Heart right ventricle (tissue), 16 donors: ENCODE measurements around the gene TERC. TPM values are rescaled to one million over a fixed set of nuclear protein-coding genes. Genes with fewer than 3 reads are reported as not detected.

Experiments used
- ATAC-seq, 8 donors: fragments of 200-7000 bp; cut with Tn5 transposase; one replicate each; pipeline ENCODE4 v1.9.1; 2020; ENCODE audit warnings: mild to moderate bottlenecking in 8 of 8, moderate library complexity in 8 of 8, moderate number of reproducible peaks in 1 of 8
- DNase-seq, 2 donors: peaks; one replicate each; pipeline ENCODE4 v3.0.0-alpha.2; 2020
- H3K27ac ChIP-seq, 10 donors: fragments of 200-600 bp; sonication (generic) in 2 of 10; one replicate each; pipeline versions ENCODE4 v1.5.0 to v1.8.0; 2020 to 2022; ENCODE audit warnings: mild to moderate bottlenecking in 3 of 10
- H3K27me3 ChIP-seq, 7 donors: fragments of 200-600 bp; one replicate each; pipeline ENCODE4 v1.8.0; 2021 to 2022; ENCODE audit warnings: mild to moderate bottlenecking in 2 of 7
- H3K36me3 ChIP-seq, 9 donors: fragments of 200-600 bp; sonication (generic) in 1 of 9; one replicate each; pipeline versions ENCODE4 v1.5.0 to v1.8.0; 2020 to 2022; ENCODE audit warnings: mild to moderate bottlenecking in 2 of 9
- H3K4me1 ChIP-seq, 9 donors: fragments of 200-600 bp; sonication (generic) in 1 of 9; one replicate each; pipeline versions ENCODE4 v1.5.0 to v1.8.0; 2020 to 2022; ENCODE audit warnings: mild to moderate bottlenecking in 4 of 9
- H3K4me3 ChIP-seq, 10 donors: fragments of 200-600 bp; sonication (generic) in 2 of 10; one replicate each; pipeline versions ENCODE4 v1.5.0 to v1.8.0; 2020 to 2022; ENCODE audit warnings: mild to moderate bottlenecking in 7 of 10, moderate library complexity in 2 of 10
- H3K9me3 ChIP-seq, 11 donors: fragments of 200-600 bp in 10 of 11; sonication (generic) in 2 of 11; one replicate each; pipeline versions ENCODE4 v1.5.0 to v1.8.0; 2013 to 2022; ENCODE audit warnings: mild to moderate bottlenecking in 2 of 11, control low read depth in 1 of 11, moderate library complexity in 1 of 11
- WGBS, 2 donors: extraction: QIAGEN DNeasy Blood & Tissue Kit; methylation state at CpG; one replicate each; pipeline ENCODE4 v1.1.7; 2013; ENCODE audit warnings: inconsistent platforms in 1 of 2; 5-methylcytosine and 5-hydroxymethylcytosine counted together
- intact Hi-C, 10 donors: fragments of 100-400 bp; cut with DNase I; formaldehyde crosslinking; loops; one replicate each; pipeline versions ENCODE4 v1.11.1 to v1.14.2; 2022
- polyA plus RNA-seq, 2 donors: library from polyadenylated mRNA; stranded (reverse); fragments of 200-250 nt; gene quantifications; one replicate each; pipeline ENCODE4 v1.2.3, GENCODE V29; 2013
- total RNA-seq, 10 donors: library from RNA; stranded (reverse); fragmentation: NEBNext Ultra II Directional in 3 of 10; extraction: Animal tissue kit (Norgen Biotek cat#: 25700) in 3 of 10; gene quantifications; one replicate each; pipeline versions ENCODE4 v1.2.1 to v1.2.4, GENCODE V29; 2021 to 2023
- TF ChIP-seq, protein P1 (sequence below), 9 donors: fragments of 200-600 bp; sonication (generic) in 2 of 9; IDR thresholded peaks; one replicate each; pipeline versions ENCODE4 v1.5.0 to v1.8.0; 2021 to 2022; ENCODE audit warnings: antibody characterized with exemption in 9 of 9, mild to moderate bottlenecking in 5 of 9, moderate library complexity in 1 of 9
- donor health status: Arrhythmogenic right ventricular cardiomyopathy.
- donor health status: ischemic (EF 13 %, LVEDD 7.1; RV severe dilation, severe dysfunction).
- donor health status: healthy with polysubstance abuse.
- donor health status: DM: no; HTN: yes; CAD: no.
- donor health status: DM: no; HTN: no; CAD: no.
- donor health status: ischemic (EF 25% LVEDD 6.9; RV normal size, moderate dysfunction).
- donor health status: ischemic (EF 25% LVEDD 5.7; RV mildly dilated, moderate dysfunction).
- donor health status: healthy.
- donor health status: DM: yes; HTN: yes; CAD: no.
- donor health status: Ischemic cardiomyopathy.
- donor health status: ischemic (EF 35%, LVEDD 5.7; RV mildly dilated, moderate dysfunction).
- donor health status: nonischemic (EF 11% LVEDD 7.7; RV severe dilation, severe dysfunction).
- donor health status: DM: yes; HTN: yes; CAD: no.
- donor health status: PGD.
- donor health status: ischemic (EF 29% LVEDD 5.4; RV normal size, mild dysfunction).
- donor health status: nonischemic (EF 23%, LVEDD 6.1; RV moderate dilation, normal function).

Gene TERC
- total and polyA plus RNA-seq, 12 donors, result 0.20 to 5.1 (median 2.6) TPM; not detected in 4

DNA sequence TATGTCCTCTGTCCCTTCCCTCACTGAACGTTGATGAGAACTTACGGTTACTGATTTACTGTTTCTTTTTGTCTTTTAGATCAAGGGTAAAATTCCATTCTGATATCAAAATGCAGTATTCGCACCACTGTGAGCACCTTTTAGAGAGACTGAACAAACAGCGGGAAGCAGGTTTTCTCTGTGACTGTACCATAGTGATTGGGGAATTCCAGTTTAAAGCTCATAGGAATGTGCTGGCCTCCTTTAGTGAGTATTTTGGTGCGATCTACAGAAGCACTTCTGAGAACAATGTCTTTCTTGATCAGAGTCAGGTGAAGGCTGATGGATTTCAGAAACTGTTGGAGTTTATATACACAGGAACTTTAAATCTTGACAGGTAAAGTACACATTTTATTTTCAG lies 9.3 kb upstream of the TERC start:
- DNase-seq (no peak), ATAC-seq (no peak)
- Histone ChIP-seq H3K4me3 (peak overlapping the region; percentile 67 to 94 (median 87)), H3K9me3 (no peaks in the 10 kb centered on the region), H3K4me1 (peaks cover 5 to 37% (median 29%) of the 10 kb centered on the region in 9 donors), H3K27ac (peak overlapping the region in 5 of 10 donors; percentile 95 to 99 (median 99)), H3K36me3 (peaks cover 0 to 51% (median 9%) of the 10 kb centered on the region in 9 donors), H3K27me3 (no peaks in the 10 kb centered on the region)
- TF ChIP-seq, protein P1, sequence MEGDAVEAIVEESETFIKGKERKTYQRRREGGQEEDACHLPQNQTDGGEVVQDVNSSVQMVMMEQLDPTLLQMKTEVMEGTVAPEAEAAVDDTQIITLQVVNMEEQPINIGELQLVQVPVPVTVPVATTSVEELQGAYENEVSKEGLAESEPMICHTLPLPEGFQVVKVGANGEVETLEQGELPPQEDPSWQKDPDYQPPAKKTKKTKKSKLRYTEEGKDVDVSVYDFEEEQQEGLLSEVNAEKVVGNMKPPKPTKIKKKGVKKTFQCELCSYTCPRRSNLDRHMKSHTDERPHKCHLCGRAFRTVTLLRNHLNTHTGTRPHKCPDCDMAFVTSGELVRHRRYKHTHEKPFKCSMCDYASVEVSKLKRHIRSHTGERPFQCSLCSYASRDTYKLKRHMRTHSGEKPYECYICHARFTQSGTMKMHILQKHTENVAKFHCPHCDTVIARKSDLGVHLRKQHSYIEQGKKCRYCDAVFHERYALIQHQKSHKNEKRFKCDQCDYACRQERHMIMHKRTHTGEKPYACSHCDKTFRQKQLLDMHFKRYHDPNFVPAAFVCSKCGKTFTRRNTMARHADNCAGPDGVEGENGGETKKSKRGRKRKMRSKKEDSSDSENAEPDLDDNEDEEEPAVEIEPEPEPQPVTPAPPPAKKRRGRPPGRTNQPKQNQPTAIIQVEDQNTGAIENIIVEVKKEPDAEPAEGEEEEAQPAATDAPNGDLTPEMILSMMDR (IDR thresholded peaks at IDR 0.05), result no peak
- intact Hi-C loops, result loop anchor here in 4 of 10 donors (5.0 to 10.0 kb wide), 4 partner anchors 193 to 1729 kb away; partner anchors contain the start of gene SEC62 (in 1 of the 4)
- WGBS, 2 donors, result 42 to 51% methylated on average over 5 of the region's 5 CpGs

DNA sequence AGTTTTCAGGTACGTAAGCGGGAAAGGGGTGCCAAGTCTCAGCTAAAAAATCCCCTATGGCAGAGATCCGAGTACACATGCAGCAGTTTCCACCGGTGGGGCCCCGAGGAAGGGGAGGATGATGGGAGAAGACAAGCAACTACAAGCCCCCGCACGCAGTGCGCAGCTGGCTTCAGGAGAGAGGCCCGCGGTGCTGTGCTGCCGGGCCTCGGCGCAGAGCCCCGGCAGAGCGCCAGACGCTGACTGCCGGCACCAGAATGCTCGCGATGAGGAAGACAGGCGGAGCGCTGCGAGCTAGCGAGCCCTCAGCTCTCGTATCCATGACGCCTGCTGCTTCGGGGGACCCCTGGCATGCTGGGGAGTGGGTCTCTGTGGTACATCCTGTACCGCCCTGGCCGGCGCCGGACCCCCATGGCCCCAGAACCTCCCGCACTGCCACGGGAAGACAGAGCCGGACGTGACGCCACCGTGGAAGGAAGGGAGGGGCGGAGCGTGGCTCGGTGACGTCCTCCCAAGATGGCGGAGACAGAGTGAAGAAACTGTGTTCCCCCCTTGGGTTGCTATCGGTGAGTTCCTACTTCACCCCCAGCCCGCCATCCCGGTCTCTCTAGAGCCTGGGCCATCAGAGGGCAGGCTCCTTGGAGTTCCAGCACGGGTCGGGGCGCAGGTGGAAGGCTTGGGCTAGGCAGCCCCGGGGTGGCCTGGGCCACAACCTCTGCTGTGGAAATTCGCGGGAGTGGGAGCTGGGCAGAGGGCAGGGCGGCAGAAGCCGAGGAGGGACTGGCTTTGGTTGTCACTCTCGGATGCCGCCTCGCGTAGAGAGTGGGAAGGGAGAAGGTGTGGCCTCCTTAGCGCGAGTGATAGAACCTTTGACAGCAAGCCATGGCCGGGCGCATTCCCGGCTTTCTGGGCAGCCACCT lies 8.3 kb upstream of the TERC start, which contains the start of gene MYNN:
Gene MYNN, plus strand, starts transcription at position 500 of the 920 bp plus-strand sequence. CDS start 900 bp downstream, outside the sequence.
- DNase-seq, result peak; percentile 92 to 94
- WGBS, 2 donors, result 0% methylated on average over 61 of the region's 61 CpGs
- H3K9me3 ChIP-seq, result peaks cover 0 to 4% (median 0%) of the 10 kb centered on the region in 11 donors
- peak within 1 kb of the TSS; percentile 67 to 94 (median 87) for H3K4me3 ChIP-seq
- TF ChIP-seq, protein P1 (IDR thresholded peaks at IDR 0.05), result peak in 3 of 9 donors; percentile 8 to 32 (median 20)
- peaks cover 0 to 41% (median 9%) of the 10 kb centered on the region in 9 donors for H3K36me3 ChIP-seq
- peak within 1 kb of the TSS; percentile 95 to 100 (median 98) for H3K27ac ChIP-seq
- peaks cover 5 to 37% (median 28%) of the 10 kb centered on the region in 9 donors for H3K4me1 ChIP-seq
- no peaks in the 10 kb centered on the region for H3K27me3 ChIP-seq
- peak; percentile 94 to 97 (median 96) for ATAC-seq
- intact Hi-C loops, result loop anchor here in 4 of 10 donors (5.0 to 10.0 kb wide), 4 partner anchors 194 to 1728 kb away; partner anchors contain the start of gene SEC62 (in 1 of the 4)

DNA sequence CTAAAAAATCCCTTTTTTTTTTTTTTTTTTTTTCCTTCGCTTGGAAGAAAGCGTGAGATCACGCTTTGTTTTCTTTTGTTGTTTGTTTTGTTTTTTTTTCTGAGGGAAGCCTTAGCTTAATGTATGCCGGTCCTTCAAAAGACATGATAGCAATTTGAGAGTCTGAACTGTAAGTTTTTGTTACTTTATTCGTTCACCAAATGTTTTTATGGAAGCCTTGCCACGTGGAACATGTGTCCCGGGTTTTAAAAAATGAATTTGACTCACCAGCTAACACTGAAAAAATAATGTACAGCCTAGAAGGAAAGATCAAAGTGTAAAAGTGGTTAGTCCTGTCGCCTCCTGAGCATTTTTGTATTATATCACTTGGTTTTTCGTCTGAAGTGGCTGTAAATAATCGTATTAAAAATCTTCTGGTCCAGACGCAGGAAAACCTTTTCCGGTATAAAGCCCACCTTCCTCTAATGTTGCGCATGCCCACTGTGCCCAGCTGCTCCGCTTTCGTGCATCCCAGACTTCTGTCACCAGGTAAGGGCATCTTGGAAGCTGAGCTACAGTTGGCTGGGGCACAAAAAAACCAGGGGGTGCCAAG lies 7.5 kb upstream of the TERC start:
- ATAC-seq (peak; percentile 60 to 86 (median 79)), DNase-seq (peak; percentile 61 to 75)
- H3K4me3 ChIP-seq, result peak overlapping the region; percentile 67 to 94 (median 87)
- peaks cover 0 to 4% (median 0%) of the 10 kb centered on the region in 11 donors for H3K9me3 ChIP-seq
- peak overlapping the region; percentile 95 to 100 (median 98) for H3K27ac ChIP-seq
- 0% methylated on average over 15 of the region's 15 CpGs for WGBS, 2 donors
- TF ChIP-seq, protein P1 (IDR thresholded peaks at IDR 0.05), result no peak
- H3K36me3 ChIP-seq, result peaks cover 0 to 33% (median 9%) of the 10 kb centered on the region in 9 donors
- intact Hi-C loops, result loop anchor here in 4 of 10 donors (5.0 to 10.0 kb wide), 4 partner anchors 195 to 1728 kb away; partner anchors contain the start of gene SEC62 (in 1 of the 4)
- H3K27me3 ChIP-seq, result no peaks in the 10 kb centered on the region
- peaks cover 5 to 37% (median 28%) of the 10 kb centered on the region in 9 donors for H3K4me1 ChIP-seq
